ENCODE data around the gene CDHR1.
"Not testable (repeated sequence)": the region's sequence is repeated elsewhere in the genome, so short reads cannot be mapped to it uniquely, and the experiment has no call there.

Gene CDHR1

GRCh38 chr10:84163996-84164395, 30.3 kb upstream of the CDHR1 start:
- H3K4me3 ChIP-seq (replicated peaks in 1 of 2; ENCODE audit: low read depth in 2 of 2, low read length in 2 of 2): no peak overlapping the region
- TF ChIP-seq, protein P1, sequence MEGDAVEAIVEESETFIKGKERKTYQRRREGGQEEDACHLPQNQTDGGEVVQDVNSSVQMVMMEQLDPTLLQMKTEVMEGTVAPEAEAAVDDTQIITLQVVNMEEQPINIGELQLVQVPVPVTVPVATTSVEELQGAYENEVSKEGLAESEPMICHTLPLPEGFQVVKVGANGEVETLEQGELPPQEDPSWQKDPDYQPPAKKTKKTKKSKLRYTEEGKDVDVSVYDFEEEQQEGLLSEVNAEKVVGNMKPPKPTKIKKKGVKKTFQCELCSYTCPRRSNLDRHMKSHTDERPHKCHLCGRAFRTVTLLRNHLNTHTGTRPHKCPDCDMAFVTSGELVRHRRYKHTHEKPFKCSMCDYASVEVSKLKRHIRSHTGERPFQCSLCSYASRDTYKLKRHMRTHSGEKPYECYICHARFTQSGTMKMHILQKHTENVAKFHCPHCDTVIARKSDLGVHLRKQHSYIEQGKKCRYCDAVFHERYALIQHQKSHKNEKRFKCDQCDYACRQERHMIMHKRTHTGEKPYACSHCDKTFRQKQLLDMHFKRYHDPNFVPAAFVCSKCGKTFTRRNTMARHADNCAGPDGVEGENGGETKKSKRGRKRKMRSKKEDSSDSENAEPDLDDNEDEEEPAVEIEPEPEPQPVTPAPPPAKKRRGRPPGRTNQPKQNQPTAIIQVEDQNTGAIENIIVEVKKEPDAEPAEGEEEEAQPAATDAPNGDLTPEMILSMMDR (IDR thresholded peaks at IDR 0.05; ENCODE audit: low read depth, low read length): no peak
- no peak for DNase-seq (ENCODE audit: low read depth in 2 of 2)

GRCh38 chr10:84164442-84164841, 29.9 kb upstream of the CDHR1 start:
- H3K4me3 ChIP-seq (replicated peaks in 1 of 2; ENCODE audit: low read depth in 2 of 2, low read length in 2 of 2): no peak overlapping the region
- TF ChIP-seq, protein P1 (IDR thresholded peaks at IDR 0.05; ENCODE audit: low read depth, low read length): no peak
- DNase-seq (ENCODE audit: low read depth in 2 of 2): no peak

DNA sequence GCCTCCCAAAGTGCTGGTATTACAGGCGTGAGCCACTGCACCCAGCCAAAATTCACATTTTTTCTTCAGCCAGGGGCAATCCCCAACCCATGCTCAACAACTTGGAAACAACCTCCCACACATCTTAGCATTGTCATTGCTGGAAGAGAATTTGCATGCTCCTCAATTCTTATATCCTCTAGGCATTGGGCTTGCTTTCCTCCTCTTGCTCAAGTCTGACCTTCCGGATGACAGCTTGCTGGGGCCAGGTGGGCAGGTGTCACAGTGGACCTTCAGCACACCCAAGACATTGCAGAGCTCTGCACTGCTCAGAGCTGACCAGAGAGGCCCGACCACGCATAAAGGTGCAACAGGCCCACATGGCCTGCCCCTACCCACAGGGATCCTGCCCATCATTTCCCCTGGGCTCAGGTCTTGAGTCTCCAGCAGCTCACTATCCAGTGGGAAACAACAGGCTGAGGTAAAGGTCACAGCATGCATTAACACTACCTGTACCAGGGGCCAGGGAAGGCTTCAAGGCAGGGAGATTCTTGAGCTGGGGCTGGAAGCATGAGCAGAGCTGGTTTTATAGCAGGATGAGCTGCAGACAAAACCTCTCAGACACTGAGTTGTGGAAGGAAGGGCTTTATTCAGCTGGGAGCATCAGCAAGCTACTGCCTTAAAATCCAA, 27.6 kb upstream of the CDHR1 start:
- no peak for DNase-seq (ENCODE audit: low read depth in 2 of 2)
- TF ChIP-seq, protein P1 (IDR thresholded peaks at IDR 0.05; ENCODE audit: low read depth, low read length): no peak
- no peak overlapping the region for H3K4me3 ChIP-seq (replicated peaks in 1 of 2; ENCODE audit: low read depth in 2 of 2, low read length in 2 of 2)

- DNase-seq (ENCODE audit: low read depth in 2 of 2); H3K4me3 ChIP-seq (replicated peaks in 1 of 2; ENCODE audit: low read depth in 2 of 2, low read length in 2 of 2): not testable (repeated sequence)
Measured at GRCh38 chr10:84167289-84167653, 27.1 kb upstream of the CDHR1 start.

DNA sequence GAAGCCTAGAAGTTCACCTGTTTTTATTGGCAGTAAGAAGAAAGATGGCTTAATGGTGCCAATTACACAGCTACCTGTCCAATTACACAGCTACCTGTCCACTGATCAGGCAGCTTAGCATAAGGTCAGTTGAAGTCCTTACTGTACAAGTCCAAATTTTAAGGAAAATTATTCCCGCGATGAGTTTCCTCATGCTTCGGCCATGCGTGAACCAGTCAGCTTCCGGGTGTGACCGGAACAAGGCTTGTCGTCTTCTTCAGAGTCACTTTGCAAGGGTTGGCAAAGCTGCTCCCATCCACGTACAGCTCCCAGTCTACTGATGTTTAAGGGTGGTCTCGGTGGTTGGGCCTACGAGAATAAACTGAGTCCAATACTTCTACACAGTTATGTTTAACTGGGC, 26.0 kb upstream of the CDHR1 start:
- DNase-seq (ENCODE audit: low read depth in 2 of 2); H3K4me3 ChIP-seq (replicated peaks in 1 of 2; ENCODE audit: low read depth in 2 of 2, low read length in 2 of 2): not testable (repeated sequence)

- not testable (repeated sequence) for H3K4me3 ChIP-seq (replicated peaks in 1 of 2; ENCODE audit: low read depth in 2 of 2, low read length in 2 of 2)
Measured at GRCh38 chr10:84171237-84171636, 23.1 kb upstream of the CDHR1 start.

GRCh38 chr10:84171700-84172466, 22.5 kb upstream of the CDHR1 start:
- not testable (repeated sequence) for H3K4me3 ChIP-seq (replicated peaks in 1 of 2; ENCODE audit: low read depth in 2 of 2, low read length in 2 of 2); DNase-seq (ENCODE audit: low read depth in 2 of 2)

More at GRCh38 chr10:84171237-84171636, 23.1 kb upstream of the CDHR1 start:
- DNase-seq (ENCODE audit: low read depth in 2 of 2): not testable (repeated sequence)

GRCh38 chr10:84172467-84173356, 21.6 kb upstream of the CDHR1 start:
- no peak for DNase-seq (ENCODE audit: low read depth in 2 of 2)
- H3K4me3 ChIP-seq (replicated peaks in 1 of 2; ENCODE audit: low read depth in 2 of 2, low read length in 2 of 2): no peak overlapping the region
- TF ChIP-seq, protein P1 (IDR thresholded peaks at IDR 0.05; ENCODE audit: low read depth, low read length): no peak
